Upper lobe of left lung (tissue), 6 donors: Measurements from ENCODE around the gene TMEM178B. TPM values are rescaled to one million over a fixed set of nuclear protein-coding genes. Genes with fewer than 3 reads are reported as not detected.

Experiments
- ATAC-seq, 2 donors: fragments of 200-7000 bp; cut with Tn5 transposase; one replicate each; pipeline ENCODE4 v1.9.1; 2022; ENCODE audit warnings: mild to moderate bottlenecking in 2 of 2, moderate library complexity in 2 of 2; ENCODE audit not compliant: low FRiP score in 2 of 2
- DNase-seq, 2 donors: peaks; one replicate each; pipeline ENCODE4 v3.0.0-alpha.2; 2019 to 2020
- H3K27ac ChIP-seq, 4 donors: fragments of 200-600 bp; sonication (generic); one replicate each; pipeline ENCODE4 v1.5.1; 2016 to 2019
- H3K27me3 ChIP-seq, 4 donors: fragments of 200-600 bp; sonication (generic); one replicate each; pipeline ENCODE4 v1.5.1; 2017 to 2019
- H3K36me3 ChIP-seq, 4 donors: fragments of 200-600 bp; sonication (generic); one replicate each; pipeline ENCODE4 v1.5.1; 2016 to 2019
- H3K4me1 ChIP-seq, 4 donors: fragments of 200-600 bp; sonication (generic); one replicate each; pipeline ENCODE4 v1.5.1; 2018 to 2019
- H3K4me3 ChIP-seq, 4 donors: fragments of 200-600 bp; sonication (generic); one replicate each; pipeline ENCODE4 v1.5.1; 2017 to 2019; ENCODE audit warnings: mild to moderate bottlenecking in 2 of 4, moderate library complexity in 1 of 4
- H3K9me3 ChIP-seq, 4 donors: fragments of 200-600 bp; sonication (generic); one replicate each; pipeline ENCODE4 v1.5.1; 2018 to 2019
- EP300 ChIP-seq, 4 donors: sonication (generic); formaldehyde crosslinking; IDR thresholded peaks; one replicate each; pipeline ENCODE4 v1.5.1; 2017; ENCODE audit warnings: antibody characterized with exemption in 4 of 4, control low read depth in 2 of 4
- POLR2A ChIP-seq, 4 donors: fragments of 450-650 bp; IDR thresholded peaks; one replicate each; pipeline ENCODE4 v1.5.1; 2016 to 2017; ENCODE audit warnings: antibody characterized with exemption in 4 of 4, mild to moderate bottlenecking in 2 of 4
- POLR2AphosphoS5 ChIP-seq, 2 donors: sonication (generic); formaldehyde crosslinking; IDR thresholded peaks; one replicate each; pipeline ENCODE4 v1.5.1; 2017; ENCODE audit warnings: antibody characterized with exemption in 2 of 2
- WGBS, 2 donors: methylation state at CpG; one replicate each; pipeline ENCODE4 v1.1.5; 2017 to 2018; 5-methylcytosine and 5-hydroxymethylcytosine counted together
- total RNA-seq, 6 donors: library from RNA; depleted of rRNA in 4 of 6; stranded (reverse); fragments of >200 nt in 4 of 6; gene quantifications; one replicate each; pipeline versions ENCODE4 v1.1.0 to v1.2.1, GENCODE V29; 2016 to 2021
- TF ChIP-seq, protein P1 (sequence below), 6 experiments: fragments of 450-650 bp in 4 of 6; fragments of 200-600 bp in 2 of 6; sonication (generic) in 2 of 6; IDR thresholded peaks; one replicate each; pipeline ENCODE4 v1.5.1; 2016 to 2019; ENCODE audit warnings: antibody characterized with exemption in 6 of 6
- donor health status: DM: no; HTN: no; CAD: no; lungs with moderate emphysema.
- donor health status: DM: no; HTN: yes; CAD: no; lungs with severe emphysema.

Gene TMEM178B
- total RNA-seq, 6 donors from 2014 or later: under 0.01 to 1.4 (median 0.32) TPM

DNA sequence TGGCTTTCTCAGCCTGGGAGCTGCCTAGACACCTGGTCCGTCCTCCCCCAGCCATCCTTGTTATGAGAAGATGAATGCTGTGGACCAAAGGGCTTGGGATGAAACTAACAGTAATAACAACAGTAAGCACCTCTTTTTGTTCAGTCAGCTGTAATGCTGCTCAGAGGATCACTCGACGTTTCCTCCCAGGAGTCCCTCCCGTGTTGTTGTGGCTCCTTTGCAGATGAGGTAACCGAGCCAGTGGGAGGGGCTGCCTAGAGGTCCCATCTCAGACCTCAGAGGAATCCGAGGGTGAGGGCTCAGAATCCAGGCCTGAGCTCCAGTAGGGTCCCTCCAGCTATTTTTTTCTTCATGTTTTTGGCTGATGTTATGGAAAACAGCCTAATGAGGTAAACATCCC is 145.1 kb downstream of the TMEM178B start:
- 64 to 68% methylated on average over 5 of the region's 6 CpGs for WGBS, 2 donors
- H3K9me3 ChIP-seq: no peaks in the 10 kb centered on the region
- no peak overlapping the region for H3K27ac ChIP-seq
- ATAC-seq: no peak
- TF ChIP-seq, protein P1, sequence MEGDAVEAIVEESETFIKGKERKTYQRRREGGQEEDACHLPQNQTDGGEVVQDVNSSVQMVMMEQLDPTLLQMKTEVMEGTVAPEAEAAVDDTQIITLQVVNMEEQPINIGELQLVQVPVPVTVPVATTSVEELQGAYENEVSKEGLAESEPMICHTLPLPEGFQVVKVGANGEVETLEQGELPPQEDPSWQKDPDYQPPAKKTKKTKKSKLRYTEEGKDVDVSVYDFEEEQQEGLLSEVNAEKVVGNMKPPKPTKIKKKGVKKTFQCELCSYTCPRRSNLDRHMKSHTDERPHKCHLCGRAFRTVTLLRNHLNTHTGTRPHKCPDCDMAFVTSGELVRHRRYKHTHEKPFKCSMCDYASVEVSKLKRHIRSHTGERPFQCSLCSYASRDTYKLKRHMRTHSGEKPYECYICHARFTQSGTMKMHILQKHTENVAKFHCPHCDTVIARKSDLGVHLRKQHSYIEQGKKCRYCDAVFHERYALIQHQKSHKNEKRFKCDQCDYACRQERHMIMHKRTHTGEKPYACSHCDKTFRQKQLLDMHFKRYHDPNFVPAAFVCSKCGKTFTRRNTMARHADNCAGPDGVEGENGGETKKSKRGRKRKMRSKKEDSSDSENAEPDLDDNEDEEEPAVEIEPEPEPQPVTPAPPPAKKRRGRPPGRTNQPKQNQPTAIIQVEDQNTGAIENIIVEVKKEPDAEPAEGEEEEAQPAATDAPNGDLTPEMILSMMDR (IDR thresholded peaks at IDR 0.05): no peak
- no peak for TF ChIP-seq POLR2A (IDR thresholded peaks at IDR 0.05)
- no peak for TF ChIP-seq POLR2AphosphoS5 (IDR thresholded peaks at IDR 0.05)
- TF ChIP-seq EP300 (IDR thresholded peaks at IDR 0.05): no peak
- no peaks in the 10 kb centered on the region for H3K27me3 ChIP-seq
- H3K4me1 ChIP-seq: no peaks in the 10 kb centered on the region
- DNase-seq: no peak
- H3K36me3 ChIP-seq: no peaks in the 10 kb centered on the region
- no peak overlapping the region for H3K4me3 ChIP-seq

DNA sequence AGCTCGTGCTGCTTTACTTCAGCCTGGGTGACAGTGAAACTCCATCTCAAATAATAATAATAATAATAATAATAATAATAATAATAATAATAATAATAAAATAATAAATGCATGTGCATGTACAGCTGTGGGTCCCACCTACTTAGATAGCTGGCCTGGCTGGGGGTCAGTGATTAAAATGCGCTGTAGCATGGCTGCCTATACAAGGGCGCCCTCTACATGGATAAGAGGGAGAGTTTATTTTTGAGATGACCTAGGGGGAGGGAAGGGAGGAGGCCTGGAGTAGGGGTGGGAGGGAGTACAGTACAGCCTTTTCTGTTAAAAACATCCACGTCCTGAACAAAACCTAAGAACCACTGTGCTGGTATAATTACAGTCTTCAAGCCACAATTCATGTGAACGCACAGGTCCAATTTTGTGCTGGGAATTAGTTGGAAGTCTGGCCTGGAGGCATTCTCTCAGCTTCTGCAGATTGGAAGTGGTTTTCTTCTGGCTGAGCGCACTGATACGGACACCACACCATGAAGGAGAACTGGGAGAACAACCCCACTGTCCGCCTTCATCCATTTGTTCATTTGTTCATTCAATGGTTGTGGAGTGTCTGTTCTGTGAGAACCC is 146.5 kb downstream of the TMEM178B start:
- peak in 1 of 2 donors; percentile 30 for ATAC-seq
- DNase-seq: no peak
- TF ChIP-seq, protein P1 (IDR thresholded peaks at IDR 0.05): no peak
- no peak for TF ChIP-seq POLR2A (IDR thresholded peaks at IDR 0.05)
- no peak for TF ChIP-seq POLR2AphosphoS5 (IDR thresholded peaks at IDR 0.05)
- TF ChIP-seq EP300 (IDR thresholded peaks at IDR 0.05): no peak
- no peaks in the 10 kb centered on the region for H3K9me3 ChIP-seq
- no peaks in the 10 kb centered on the region for H3K4me1 ChIP-seq
- 72 to 78% methylated on average over 8 of the region's 8 CpGs for WGBS, 2 donors
- no peaks in the 10 kb centered on the region for H3K27me3 ChIP-seq
- H3K36me3 ChIP-seq: no peaks in the 10 kb centered on the region
- H3K4me3 ChIP-seq: no peak overlapping the region
- no peak overlapping the region for H3K27ac ChIP-seq

DNA sequence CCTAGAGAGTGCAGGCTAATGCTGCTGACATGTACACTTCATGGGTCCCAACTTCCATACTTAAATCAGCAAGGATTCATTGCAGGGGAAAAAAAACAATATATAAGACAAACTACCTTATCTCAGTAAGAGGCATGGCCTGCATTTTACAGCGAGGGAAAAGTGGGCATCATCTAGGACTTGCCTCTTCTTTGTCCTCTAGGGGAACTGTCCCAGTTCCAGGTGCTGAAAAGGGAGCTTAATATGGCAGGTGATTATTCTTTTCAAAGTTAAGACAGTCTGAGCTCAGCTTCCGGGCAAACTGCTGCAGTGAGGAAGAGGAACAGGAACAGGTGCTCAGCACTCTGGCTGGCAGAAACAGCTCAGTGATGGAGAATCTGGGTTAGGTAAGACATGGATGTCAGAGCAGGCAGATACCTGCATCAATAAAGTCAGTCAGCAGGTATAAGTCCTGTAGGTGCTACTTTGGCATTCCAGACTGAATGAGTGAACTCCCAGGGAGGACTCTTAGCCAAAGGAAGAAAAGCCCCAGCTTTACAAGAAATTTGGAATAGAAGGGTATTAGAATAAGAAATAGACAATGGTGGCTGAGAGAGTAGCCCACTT is 147.2 kb downstream of the TMEM178B start:
- TF ChIP-seq EP300 (IDR thresholded peaks at IDR 0.05) (no peak), POLR2AphosphoS5 (IDR thresholded peaks at IDR 0.05) (no peak), POLR2A (IDR thresholded peaks at IDR 0.05) (no peak)
- TF ChIP-seq, protein P1 (IDR thresholded peaks at IDR 0.05): no peak
- H3K4me3 ChIP-seq: no peak overlapping the region
- H3K9me3 ChIP-seq: no peaks in the 10 kb centered on the region
- no peaks in the 10 kb centered on the region for H3K27me3 ChIP-seq
- 15 to 35% methylated on average over 2 of the region's 2 CpGs for WGBS, 2 donors
- ATAC-seq (no peak), DNase-seq (no peak)
- no peaks in the 10 kb centered on the region for H3K36me3 ChIP-seq
- H3K27ac ChIP-seq: no peak overlapping the region
- no peaks in the 10 kb centered on the region for H3K4me1 ChIP-seq

DNA sequence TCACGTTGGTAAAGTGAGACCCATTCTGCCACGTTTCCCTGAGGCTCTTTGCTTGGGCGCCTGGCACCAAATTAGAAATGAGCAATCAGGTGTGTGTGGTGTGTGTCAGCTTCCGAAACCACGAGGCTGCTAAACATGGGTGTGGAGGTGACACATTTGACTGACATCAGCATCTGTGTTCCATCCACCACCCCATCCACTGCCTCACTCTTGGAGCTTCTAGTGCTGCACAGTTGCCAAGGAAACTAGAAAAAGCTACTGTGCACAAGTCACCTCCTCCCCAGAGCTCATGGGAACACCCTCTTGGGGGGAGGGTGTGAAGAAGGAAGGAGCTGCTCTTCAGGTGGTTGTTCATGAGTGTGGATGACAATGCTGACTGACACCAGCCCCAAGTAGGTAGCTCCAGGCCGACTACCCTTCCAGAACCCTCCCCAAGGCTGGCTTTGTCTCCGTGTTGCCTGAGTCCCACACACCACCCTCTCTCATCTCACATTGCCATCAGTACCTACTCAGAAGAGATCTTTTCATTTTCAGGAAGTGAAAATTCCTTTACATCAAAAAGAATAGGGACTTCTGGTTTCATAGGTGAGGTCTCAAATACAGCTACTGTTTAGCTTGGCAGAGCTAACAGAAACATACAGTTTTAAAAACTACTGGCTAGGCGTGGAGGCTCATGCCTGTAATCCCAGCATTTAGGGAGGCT is 152.2 kb downstream of the TMEM178B start:
- ATAC-seq (no peak), DNase-seq (no peak)
- 81 to 86% methylated on average over 7 to 8 of the region's 8 CpGs for WGBS, 2 donors
- Histone ChIP-seq H3K4me3 (no peak overlapping the region), H3K27me3 (no peaks in the 10 kb centered on the region), H3K4me1 (no peaks in the 10 kb centered on the region), H3K36me3 (no peaks in the 10 kb centered on the region), H3K9me3 (no peaks in the 10 kb centered on the region), H3K27ac (no peak overlapping the region)
- TF ChIP-seq, protein P1 (IDR thresholded peaks at IDR 0.05): no peak
- TF ChIP-seq POLR2A (IDR thresholded peaks at IDR 0.05): no peak
- no peak for TF ChIP-seq POLR2AphosphoS5 (IDR thresholded peaks at IDR 0.05)
- TF ChIP-seq EP300 (IDR thresholded peaks at IDR 0.05): no peak
